A549 (cell line): ENCODE results near the gene TTC39B. TPM values are rescaled to one million over a fixed set of nuclear protein-coding genes. Genes with fewer than 3 reads are reported as not detected.

Source experiments
- ATAC-seq, 2 experiments: fragments of 200-7000 bp in 1 of 2; fragments of >200 bp in 1 of 2; cut with Nextera tagmentation in 1 of 2; cut with Tn5 transposase in 1 of 2; 3 replicates each; pipeline versions ENCODE4 v1.8.0 to v1.9.1; 2018 to 2020; ENCODE audit warnings: mild to moderate bottlenecking in 1 of 2, moderate library complexity in 1 of 2
- CTCF ChIA-PET: fragments of 300-600 bp; sonication (Branson Sonifier 250); formaldehyde crosslinking; extraction: SDS; loops from one replicate; lab custom pipeline; 2021; ENCODE audit warnings: antibody characterized with exemption, inconsistent platforms; lab: Yijun Ruan, JAX
- POLR2A ChIA-PET: fragments of 350-600 bp; formaldehyde crosslinking; extraction: SDS; loops from one replicate; lab custom pipeline; 2021; ENCODE audit warnings: antibody characterized with exemption, inconsistent platforms; lab: Yijun Ruan, JAX
- DNase-seq, 2 experiments: peaks; one replicate each; pipeline versions ENCODE4 v3.0.0 to v3.0.0-alpha.2; 2011 to 2016; ENCODE audit warnings: low read depth in 1 of 2, low spot score in 1 of 2
- FAIRE-seq: peaks from 2 replicates; lab custom pipeline; 2011; peaks lifted over from hg19 to GRCh38; lab: Jason Lieb, UNC
- H3K27ac ChIP-seq, 2 experiments: fragments of >200 bp; sonication (Bioruptor Twin); formaldehyde crosslinking; 3 replicates each; pipeline ENCODE4 v1.5.1; 2016 to 2017
- H3K4me1 ChIP-seq: fragments of >200 bp; sonication (Bioruptor Twin); formaldehyde crosslinking; 3 replicates; pipeline ENCODE4 v1.6.1; 2016
- H3K4me2 ChIP-seq: fragments of >200 bp; sonication (Bioruptor Twin); formaldehyde crosslinking; 3 replicates; pipeline ENCODE4 v1.6.1; 2016
- H3K4me3 ChIP-seq: fragments of >200 bp; sonication (Bioruptor Twin); formaldehyde crosslinking; 3 replicates; pipeline ENCODE4 v1.5.1; 2016
- H3K9me3 ChIP-seq: fragments of >200 bp; sonication (Bioruptor Twin); formaldehyde crosslinking; 3 replicates; pipeline ENCODE4 v1.6.1; 2016
- BHLHE40 ChIP-seq: IDR thresholded peaks from 2 replicates; pipeline ENCODE4 v1.6.1; 2012; ENCODE audit warnings: low read depth, low read length, inconsistent platforms
- CBX2 ChIP-seq: fragments of 200-600 bp; sonication (generic); IDR thresholded peaks from 2 replicates; pipeline ENCODE4 v1.6.1; 2016; ENCODE audit warnings: low read depth, mild to moderate bottlenecking, borderline replicate concordance
- CBX8 ChIP-seq: fragments of 200-600 bp; sonication (generic); IDR thresholded peaks from 2 replicates; pipeline ENCODE4 v1.6.1; 2016
- CEBPB ChIP-seq, 2 experiments: fragments of >200 bp in 1 of 2; sonication (Bioruptor Twin) in 1 of 2; formaldehyde crosslinking in 1 of 2; IDR thresholded peaks; 2 replicates each; pipeline ENCODE4 v1.6.1; 2012 to 2016
- CHD2 ChIP-seq: fragments of 150-350 bp; IDR thresholded peaks from 2 replicates; pipeline ENCODE4 v1.6.1; 2014; ENCODE audit warnings: low read length; ENCODE audit not compliant: partially characterized antibody
- CTCF ChIP-seq: fragments of >200 bp; sonication (Bioruptor Twin); formaldehyde crosslinking; IDR thresholded peaks from 3 replicates; pipeline ENCODE4 v1.5.1; 2016
- E2F6 ChIP-seq: IDR thresholded peaks from 2 replicates; pipeline ENCODE4 v1.6.1; 2012; ENCODE audit warnings: low read depth, borderline replicate concordance
- ELK1 ChIP-seq: fragments of 150-350 bp; IDR thresholded peaks from 2 replicates; pipeline ENCODE4 v1.6.1; 2014; ENCODE audit warnings: low read depth, mild to moderate bottlenecking, low read length
- ESRRA ChIP-seq: fragments of 150-350 bp; IDR thresholded peaks from 2 replicates; pipeline ENCODE4 v1.6.1; 2014; ENCODE audit warnings: mild to moderate bottlenecking, low read length, borderline replicate concordance
- FOSB ChIP-seq: fragments of 250-450 bp; sonication (Bioruptor Pico); IDR thresholded peaks from 2 replicates; pipeline ENCODE4 v1.5.0; 2020; ENCODE audit warnings: mild to moderate bottlenecking, moderate library complexity
- FOSL2 ChIP-seq, 2 experiments: fragments of 450-650 bp in 1 of 2; fragments of >200 bp in 1 of 2; sonication (Bioruptor Twin) in 1 of 2; formaldehyde crosslinking; IDR thresholded peaks; 2 replicates each; pipeline versions ENCODE4 v1.5.0 to v1.6.1; 2016 to 2020; ENCODE audit warnings: mild to moderate bottlenecking in 1 of 2, moderate library complexity in 1 of 2
- FOXS1 ChIP-seq: fragments of 250-450 bp; sonication (Bioruptor Pico); IDR thresholded peaks from 2 replicates; pipeline ENCODE4 v1.5.0; 2020; ENCODE audit warnings: mild to moderate bottlenecking, moderate library complexity
- HES2 ChIP-seq: fragments of >200 bp; sonication (Bioruptor Twin); formaldehyde crosslinking; IDR thresholded peaks from 2 replicates; pipeline ENCODE4 v1.6.1; 2016
- HEYL ChIP-seq: fragments of 250-450 bp; sonication (Bioruptor Pico); IDR thresholded peaks from 2 replicates; pipeline ENCODE4 v1.8.0; 2021; ENCODE audit warnings: mild to moderate bottlenecking, moderate library complexity
- HMGXB4 ChIP-seq: fragments of 250-450 bp; sonication (Bioruptor Pico); IDR thresholded peaks from 2 replicates; pipeline ENCODE4 v1.5.0; 2021; ENCODE audit warnings: mild to moderate bottlenecking, moderate library complexity, borderline replicate concordance
- HOXB13 ChIP-seq: fragments of 250-450 bp; sonication (Bioruptor Pico); IDR thresholded peaks from 2 replicates; pipeline ENCODE4 v1.5.0; 2020; ENCODE audit warnings: low read depth, mild to moderate bottlenecking, moderate library complexity
- HOXB5 ChIP-seq: fragments of 250-450 bp; sonication (Bioruptor Pico); IDR thresholded peaks from 2 replicates; pipeline ENCODE4 v1.5.0; 2020; ENCODE audit warnings: mild to moderate bottlenecking, moderate library complexity
- KDM5A ChIP-seq: fragments of 200-600 bp; sonication (generic); IDR thresholded peaks from 2 replicates; pipeline ENCODE4 v1.6.1; 2016; ENCODE audit warnings: antibody characterized with exemption, mild to moderate bottlenecking
- MAFK ChIP-seq: fragments of 450-650 bp; IDR thresholded peaks from 2 replicates; pipeline ENCODE4 v1.6.1; 2014; ENCODE audit not compliant: partially characterized antibody
- MYC ChIP-seq: IDR thresholded peaks from 2 replicates; pipeline ENCODE4 v1.6.1; 2012; ENCODE audit warnings: mild to moderate bottlenecking, inconsistent platforms, low read length, improper control_type of control experiment, borderline replicate concordance
- NFE2L2 ChIP-seq: fragments of 150-350 bp; conservative IDR thresholded peaks from 2 replicates; pipeline ENCODE4 v1.6.1; 2014; ENCODE audit warnings: low read length
- NPAS2 ChIP-seq: fragments of 250-450 bp; sonication (Bioruptor Pico); IDR thresholded peaks from 2 replicates; pipeline ENCODE4 v1.8.0; 2022; ENCODE audit warnings: mild to moderate bottlenecking, moderate library complexity, borderline replicate concordance
- NR3C1 ChIP-seq: fragments of >200 bp; sonication (Bioruptor Twin); formaldehyde crosslinking; IDR thresholded peaks from 3 replicates; pipeline ENCODE4 v1.6.1; 2017
- PBX3 ChIP-seq: IDR thresholded peaks from 2 replicates; pipeline ENCODE4 v1.6.1; 2012
- PHF8 ChIP-seq: fragments of 200-600 bp; sonication (generic); IDR thresholded peaks from 2 replicates; pipeline ENCODE4 v1.6.1; 2016; ENCODE audit warnings: low read depth, mild to moderate bottlenecking, antibody characterized with exemption, moderate library complexity, borderline replicate concordance
- RNF2 ChIP-seq: fragments of 200-600 bp; sonication (generic); IDR thresholded peaks from 2 replicates; pipeline ENCODE4 v1.6.1; 2016; ENCODE audit warnings: low read depth, mild to moderate bottlenecking, antibody characterized with exemption, moderate library complexity, borderline replicate concordance
- SMC3 ChIP-seq: fragments of >200 bp; sonication (Bioruptor Twin); formaldehyde crosslinking; IDR thresholded peaks from 3 replicates; pipeline ENCODE4 v1.6.1; 2018; ENCODE audit warnings: inconsistent platforms
- SREBF2 ChIP-seq: fragments of 450-650 bp; IDR thresholded peaks from 2 replicates; pipeline ENCODE4 v1.6.1; 2014; ENCODE audit warnings: mild to moderate bottlenecking, moderate library complexity
- USF2 ChIP-seq: fragments of 450-650 bp; IDR thresholded peaks from 2 replicates; pipeline ENCODE4 v1.6.1; 2014; ENCODE audit warnings: antibody characterized with exemption
- ZNF302 ChIP-seq: fragments of 250-450 bp; sonication (Bioruptor Pico); IDR thresholded peaks from 2 replicates; pipeline ENCODE4 v1.9.0; 2021; ENCODE audit warnings: inconsistent platforms, mild to moderate bottlenecking, moderate library complexity
- WGBS: methylation state at CpG from one replicate; pipeline ENCODE4 v1.1.6; 2017; ENCODE audit errors: missing lambda C conversion rate; 5-methylcytosine and 5-hydroxymethylcytosine counted together
- polyA plus RNA-seq, 4 experiments: library from polyadenylated mRNA; depleted of rRNA in 3 of 4; stranded (reverse); fragments of >200 nt; fragmentation: RNase III in 1 of 4; extraction: RNeasy Plus Mini Kit Qiagen cat#74134 plus additional on column Dnase treatment in 1 of 4; gene quantifications; 2 replicates in 3 of 4; 3 replicates in 1 of 4; pipeline ENCODE4 v1.2.3, GENCODE V29; 2011 to 2017

Gene TTC39B
- polyA plus RNA-seq, 2 of the 4 experiments (the other 2 are of a cell fraction): 0.94 to 4.4 TPM

GRCh38 chr9:15349892-15350761 lies 43.1 kb upstream of the TTC39B start:
- TF ChIP-seq NR3C1 (no peak), ZNF302 (CRISPR knock-in tag) (no peak), CTCF (no peak), USF2 (no peak), CEBPB (IDR thresholded peaks at IDR 0.05) (peak; percentile 57 to 63; a peak in 2 of 4 replicates), MAFK (peak; percentile 39), HMGXB4 (CRISPR knock-in tag) (no peak), HES2 (0 out of 2 replicates have a peak, but pooled peaks have one; percentile 27), ESRRA (no peak), NPAS2 (no peak), HEYL (no peak), HOXB13 (CRISPR knock-in tag) (no peak), NFE2L2 (no peak), CBX8 (no peak), SMC3 (no peak), PHF8 (no peak), FOXS1 (CRISPR knock-in tag) (no peak), E2F6 (no peak), HOXB5 (CRISPR knock-in tag) (no peak), FOSB (CRISPR knock-in tag) (no peak), PBX3 (no peak), KDM5A (no peak), MYC (no peak), CHD2 (no peak), RNF2 (no peak), FOSL2 (IDR thresholded peaks at IDR 0.05) (peak; percentile 27; the same call in 1 of the 2 replicates), FOSL2 (CRISPR knock-in tag; IDR thresholded peaks at IDR 0.05) (peak; percentile 70), SREBF2 (no peak), CBX2 (no peak), BHLHE40 (no peak), ELK1 (no peak)
- TF ChIP-seq, all 56 proteins: peak for 4
- ATAC-seq (peak; percentile 80), FAIRE-seq (no peak), DNase-seq (peak; percentile 38 to 86)
- peak overlapping the region; percentile 30 for H3K4me2 ChIP-seq
- H3K4me3 ChIP-seq: no peak overlapping the region
- H3K27ac ChIP-seq: peak overlapping the region in 1 of 2 experiments; percentile 39; a peak in 1 of 6 replicates
- peaks cover 15% of the 10 kb centered on the region for H3K4me1 ChIP-seq
- 23% methylated on average over 7 of the region's 7 CpGs for WGBS
- POLR2A ChIA-PET: interaction anchor here (0.6 kb wide), 1 partner anchor 1023 kb away, joined by 4 read pairs; no protein-coding TSS in a partner anchor
- CTCF ChIA-PET: interaction anchor here (0.8 kb wide), 1 partner anchor 9 kb away, joined by 3 read pairs; no protein-coding TSS in a partner anchor
- H3K9me3 ChIP-seq: no peaks in the 10 kb centered on the region
